Measurements from ENCODE around the gene KCNAB2. TPM values are rescaled to one million over a fixed set of nuclear protein-coding genes. Genes with fewer than 3 reads are reported as not detected.

The KCNAB2 gene
- total RNA-seq, 1 donor from 2014 or later = 17.9 TPM

DNA sequence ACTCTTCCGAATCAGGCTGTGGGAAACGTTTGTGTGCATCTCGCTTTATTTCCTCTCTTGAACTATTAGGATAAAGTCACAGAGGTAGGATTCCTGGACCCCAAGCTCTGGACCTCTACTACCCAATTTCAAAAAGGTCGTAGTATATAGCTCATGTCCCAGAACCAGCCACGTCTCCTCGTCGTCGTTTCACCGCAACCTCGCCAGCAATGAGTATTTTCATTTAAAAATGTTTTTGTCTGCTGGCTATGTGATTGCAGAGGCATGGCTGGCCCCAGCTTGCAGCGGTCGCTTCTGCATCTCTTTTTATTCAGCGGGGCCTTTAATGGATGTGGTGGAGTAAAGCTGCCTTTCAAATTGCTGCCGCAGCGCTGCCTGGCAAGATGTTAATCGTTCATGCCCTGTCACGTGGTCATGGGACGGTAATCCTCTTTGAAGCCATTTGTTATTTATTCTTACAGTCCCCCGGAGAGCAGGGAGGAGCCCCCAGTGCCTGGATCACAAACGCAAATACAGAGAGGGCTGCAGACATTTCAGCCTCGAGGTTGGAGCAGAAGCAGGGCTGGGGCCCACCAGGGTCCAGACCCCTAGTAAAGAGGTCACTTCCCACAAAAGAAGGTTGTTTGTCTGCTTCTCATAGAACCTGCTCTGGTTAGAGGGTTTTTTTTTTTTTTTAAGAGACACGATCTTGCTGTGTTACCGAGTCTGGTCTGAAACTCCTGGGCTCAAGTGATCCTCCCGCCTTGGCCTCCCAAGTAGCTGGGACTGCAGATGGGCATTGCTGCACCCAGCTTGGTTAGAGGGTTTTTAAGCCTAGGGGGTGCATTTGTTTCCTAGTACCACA is 41.9 kb upstream of the KCNAB2 start:
- intact Hi-C loops (cut with DNase I) = no loop called here
- no peaks in the 10 kb centered on the region for H3K36me3 ChIP-seq
- DNase-seq (ENCODE audit: low spot score in 2 of 2) = no peak
- no peak overlapping the region for H3K4me3 ChIP-seq
- H3K27ac ChIP-seq = no peak overlapping the region
- no peaks in the 10 kb centered on the region for H3K9me3 ChIP-seq
- H3K4me1 ChIP-seq = no peaks in the 10 kb centered on the region
- TF ChIP-seq, protein P1, sequence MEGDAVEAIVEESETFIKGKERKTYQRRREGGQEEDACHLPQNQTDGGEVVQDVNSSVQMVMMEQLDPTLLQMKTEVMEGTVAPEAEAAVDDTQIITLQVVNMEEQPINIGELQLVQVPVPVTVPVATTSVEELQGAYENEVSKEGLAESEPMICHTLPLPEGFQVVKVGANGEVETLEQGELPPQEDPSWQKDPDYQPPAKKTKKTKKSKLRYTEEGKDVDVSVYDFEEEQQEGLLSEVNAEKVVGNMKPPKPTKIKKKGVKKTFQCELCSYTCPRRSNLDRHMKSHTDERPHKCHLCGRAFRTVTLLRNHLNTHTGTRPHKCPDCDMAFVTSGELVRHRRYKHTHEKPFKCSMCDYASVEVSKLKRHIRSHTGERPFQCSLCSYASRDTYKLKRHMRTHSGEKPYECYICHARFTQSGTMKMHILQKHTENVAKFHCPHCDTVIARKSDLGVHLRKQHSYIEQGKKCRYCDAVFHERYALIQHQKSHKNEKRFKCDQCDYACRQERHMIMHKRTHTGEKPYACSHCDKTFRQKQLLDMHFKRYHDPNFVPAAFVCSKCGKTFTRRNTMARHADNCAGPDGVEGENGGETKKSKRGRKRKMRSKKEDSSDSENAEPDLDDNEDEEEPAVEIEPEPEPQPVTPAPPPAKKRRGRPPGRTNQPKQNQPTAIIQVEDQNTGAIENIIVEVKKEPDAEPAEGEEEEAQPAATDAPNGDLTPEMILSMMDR (IDR thresholded peaks at IDR 0.05) = no peak
- no peaks in the 10 kb centered on the region for H3K27me3 ChIP-seq

DNA sequence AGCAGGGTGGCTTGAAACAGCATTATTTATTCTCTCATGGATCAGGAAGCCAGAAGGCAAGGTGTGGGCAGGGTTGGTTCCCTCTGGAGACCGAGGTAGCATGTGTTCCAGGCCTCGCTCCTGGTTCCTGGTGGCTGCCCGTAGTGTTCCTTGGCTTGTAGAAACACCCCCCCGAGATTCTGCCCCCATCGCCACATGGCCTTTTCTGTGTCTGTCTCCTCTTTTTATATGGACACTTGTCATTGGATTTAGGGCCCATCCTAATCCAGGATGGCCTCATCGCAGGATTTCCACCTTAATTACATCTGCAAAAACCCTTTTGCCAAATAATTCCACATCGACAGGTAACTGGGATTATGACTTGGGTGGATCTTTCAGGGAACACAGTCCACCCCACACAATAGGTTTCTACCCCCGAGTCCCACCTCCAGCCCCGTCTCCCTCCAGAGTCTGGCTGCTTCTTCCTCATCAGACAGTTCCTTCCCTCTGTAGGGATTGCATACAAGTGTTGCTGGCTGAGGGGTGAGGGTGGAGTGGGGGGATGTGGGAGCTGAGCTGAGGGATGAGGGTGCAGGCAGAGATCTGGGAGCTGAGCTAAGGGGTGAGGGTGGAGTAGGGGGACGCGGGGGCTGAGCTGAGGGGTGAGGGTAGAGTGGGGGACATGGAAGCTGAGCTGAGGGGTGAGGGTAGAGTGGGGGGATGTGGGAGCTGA is 41.1 kb upstream of the KCNAB2 start:
- TF ChIP-seq, protein P1 (IDR thresholded peaks at IDR 0.05) = no peak
- DNase-seq (ENCODE audit: low spot score in 2 of 2) = no peak

DNA sequence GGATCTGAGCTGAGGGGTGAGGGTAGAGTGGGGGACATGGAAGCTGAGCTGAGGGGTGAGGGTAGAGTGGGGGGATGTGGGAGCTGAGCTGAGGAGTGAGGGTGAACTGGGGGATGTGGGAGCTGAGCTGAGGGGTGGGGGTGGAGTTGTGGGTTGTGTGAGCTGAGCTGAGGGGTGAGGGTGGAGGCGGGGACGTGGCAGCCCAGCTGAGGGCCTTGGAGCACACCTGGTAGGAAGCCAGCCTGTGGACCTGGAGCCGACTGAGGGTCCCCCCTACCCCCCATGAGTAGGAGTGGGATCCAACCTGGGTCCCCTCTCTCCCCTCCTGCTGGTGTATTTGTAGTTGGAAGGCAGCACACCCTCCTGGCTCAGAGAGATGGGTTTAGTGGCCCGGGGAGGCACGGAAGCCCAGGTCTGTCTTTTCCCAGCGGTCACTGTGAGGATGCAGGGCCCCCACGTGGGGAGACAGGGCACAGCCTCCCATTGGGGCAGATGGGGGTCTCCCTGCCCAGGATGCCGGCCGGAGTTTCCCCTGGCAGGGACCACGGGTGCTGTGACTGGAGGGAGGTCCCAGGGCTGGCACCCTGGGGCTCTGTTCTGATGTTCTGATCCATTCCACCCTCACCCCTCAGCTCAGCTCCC is 40.3 kb upstream of the KCNAB2 start:
- intact Hi-C loops (cut with DNase I) = no loop called here
- no peak for DNase-seq (ENCODE audit: low spot score in 2 of 2)
- TF ChIP-seq, protein P1 (IDR thresholded peaks at IDR 0.05) = no peak
- Histone ChIP-seq H3K36me3 (no peaks in the 10 kb centered on the region), H3K27ac (no peak overlapping the region), H3K27me3 (no peaks in the 10 kb centered on the region), H3K9me3 (no peaks in the 10 kb centered on the region), H3K4me1 (no peaks in the 10 kb centered on the region), H3K4me3 (no peak overlapping the region)

More for the DNA sequence above, 41.1 kb upstream of the KCNAB2 start:
- no peaks in the 10 kb centered on the region for H3K36me3 ChIP-seq
- H3K9me3 ChIP-seq = no peaks in the 10 kb centered on the region
- H3K4me3 ChIP-seq = no peak overlapping the region
- intact Hi-C loops (cut with DNase I) = no loop called here
- H3K4me1 ChIP-seq = no peaks in the 10 kb centered on the region
- no peak overlapping the region for H3K27ac ChIP-seq
- H3K27me3 ChIP-seq = no peaks in the 10 kb centered on the region

DNA sequence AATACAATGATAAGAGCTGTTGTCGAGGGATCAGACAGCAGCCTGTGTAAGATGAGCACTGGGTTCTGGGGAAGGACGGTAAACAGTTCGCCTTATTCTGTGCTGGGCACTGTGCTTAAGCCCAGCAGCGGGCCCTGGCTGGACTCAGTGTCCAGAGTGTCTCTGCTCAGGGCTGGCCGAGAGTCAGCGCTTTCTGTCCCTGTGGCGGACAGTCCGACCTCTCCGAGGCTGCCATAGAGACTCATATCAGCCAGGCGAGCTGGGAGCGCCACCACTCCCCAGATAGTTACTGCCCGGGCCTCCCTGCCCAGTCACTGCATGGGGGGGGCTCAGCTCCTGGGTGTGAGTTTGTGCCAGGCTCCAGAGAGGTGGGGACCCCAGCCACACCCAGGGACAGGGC is 38.8 kb upstream of the KCNAB2 start:
- Histone ChIP-seq H3K4me1 (no peaks in the 10 kb centered on the region), H3K27me3 (no peaks in the 10 kb centered on the region), H3K36me3 (no peaks in the 10 kb centered on the region), H3K4me3 (no peak overlapping the region), H3K27ac (no peak overlapping the region), H3K9me3 (no peaks in the 10 kb centered on the region)
- DNase-seq (ENCODE audit: low spot score in 2 of 2) = no peak
- TF ChIP-seq, protein P1 (IDR thresholded peaks at IDR 0.05) = no peak
- intact Hi-C loops (cut with DNase I) = no loop called here

DNA sequence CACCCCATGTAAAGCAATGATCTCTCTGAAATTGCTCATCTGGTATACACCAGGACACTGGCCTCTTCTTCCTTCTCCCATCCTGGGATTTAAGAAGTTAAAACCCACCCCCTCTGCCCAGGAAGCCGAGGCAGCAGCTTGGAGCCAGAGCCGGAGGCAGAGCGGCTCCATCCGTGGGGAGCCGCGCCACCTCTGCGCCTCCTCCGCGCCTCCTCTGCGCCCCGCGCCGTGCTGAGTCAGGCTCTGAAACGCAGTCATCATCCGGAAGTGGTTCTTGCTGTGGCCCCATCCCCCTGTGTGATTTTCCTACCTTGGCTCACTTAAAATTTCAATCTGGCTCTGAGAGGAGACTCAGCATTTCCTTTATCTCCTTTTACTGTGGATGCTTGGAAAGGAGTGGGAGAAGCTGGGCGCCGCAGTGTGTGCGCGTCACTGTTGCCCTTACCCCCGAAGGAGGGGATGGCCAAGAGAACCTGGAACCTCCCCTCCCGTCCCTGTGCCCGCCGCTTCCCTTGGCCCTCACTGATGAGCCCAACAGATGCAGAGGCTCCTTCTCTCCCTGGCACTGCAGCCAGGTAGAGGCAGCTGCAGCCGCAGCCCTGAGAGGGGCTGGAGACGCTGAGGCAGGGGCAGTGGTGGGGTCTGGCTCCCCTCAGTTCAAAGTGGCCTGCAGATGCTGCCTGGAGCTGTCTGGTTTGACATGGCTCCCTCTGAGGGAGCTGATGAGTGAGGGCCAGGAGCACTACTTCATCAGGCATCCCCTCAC is 38.2 kb upstream of the KCNAB2 start:
- TF ChIP-seq, protein P1 (IDR thresholded peaks at IDR 0.05) = no peak
- no peaks in the 10 kb centered on the region for H3K36me3 ChIP-seq
- DNase-seq (ENCODE audit: low spot score in 2 of 2) = no peak
- no peaks in the 10 kb centered on the region for H3K9me3 ChIP-seq
- no peak overlapping the region for H3K4me3 ChIP-seq
- no peak overlapping the region for H3K27ac ChIP-seq
- H3K27me3 ChIP-seq = no peaks in the 10 kb centered on the region
- intact Hi-C loops (cut with DNase I) = no loop called here
- no peaks in the 10 kb centered on the region for H3K4me1 ChIP-seq
